HFFc6 (cell line): ENCODE data around the gene DMBX1. TPM values are rescaled to one million over a fixed set of nuclear protein-coding genes. Genes with fewer than 3 reads are reported as not detected.

Experiments
- DNase-seq: peaks from one replicate; pipeline ENCODE4 v3.0.0-alpha.2; 2018
- H3K27ac Mint-ChIP-seq: 2 replicates; pipeline ENCODE4 v1.8.0; 2020; ENCODE audit warnings: mild to moderate bottlenecking, mixed read lengths
- H3K27me3 Mint-ChIP-seq: 2 replicates; pipeline ENCODE4 v1.8.0; 2021; ENCODE audit warnings: mild to moderate bottlenecking, moderate library complexity, mixed read lengths; ENCODE audit not compliant: insufficient read depth
- H3K36me3 Mint-ChIP-seq: 2 replicates; pipeline ENCODE4 v1.8.0; 2021; ENCODE audit warnings: low read depth, mixed read lengths
- H3K4me1 Mint-ChIP-seq: 2 replicates; pipeline ENCODE4 v1.8.0; 2020; ENCODE audit warnings: low read depth, mixed read lengths
- H3K4me3 Mint-ChIP-seq: 2 replicates; pipeline ENCODE4 v1.8.0; 2020; ENCODE audit warnings: mild to moderate bottlenecking, moderate library complexity, mixed read lengths
- H3K9me3 Mint-ChIP-seq: 2 replicates; pipeline ENCODE4 v1.8.0; 2020; ENCODE audit warnings: mild to moderate bottlenecking, mixed read lengths
- total RNA-seq, 6 experiments: library from RNA; stranded (reverse); fragmentation: NEBNext Ultra II Directional; extraction: Animal tissue kit (Norgen Biotek cat#: 25700); gene quantifications; 2 replicates in 1 of 6; 3 replicates in 5 of 6; pipeline ENCODE4 v1.2.3, GENCODE V29; 2021
- TF ChIP-seq, protein P1 (sequence below): fragments of 200-600 bp; sonication (generic); IDR thresholded peaks from 2 replicates; pipeline ENCODE4 v1.5.0; 2021; ENCODE audit warnings: antibody characterized with exemption, mild to moderate bottlenecking

DMBX1 gene
- total RNA-seq, 6 experiments from 2014 or later, result not detected

DNA sequence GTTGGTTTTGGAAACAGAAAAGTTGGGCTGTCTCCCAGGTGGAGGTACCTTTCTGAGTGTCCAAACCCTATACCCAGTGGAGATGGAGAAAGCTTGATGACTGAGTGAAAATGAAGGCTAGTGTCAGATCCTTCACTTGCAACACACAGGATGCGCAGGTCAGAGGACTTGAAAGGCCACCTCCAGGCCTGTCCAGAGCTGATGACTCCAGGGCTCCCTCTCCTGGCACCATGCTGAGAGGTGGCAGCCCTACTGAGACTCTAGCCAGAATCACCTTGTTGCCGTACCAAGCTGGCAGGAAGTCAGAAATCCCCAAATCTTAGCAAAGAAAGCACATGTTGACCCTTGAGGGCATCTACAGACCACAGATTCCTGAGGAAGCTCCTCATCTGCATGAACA lies 45.4 kb downstream of the DMBX1 start:
- no peaks in the 10 kb centered on the region for H3K36me3 Mint-ChIP-seq
- H3K4me3 Mint-ChIP-seq, result no peak overlapping the region
- H3K27ac Mint-ChIP-seq, result no peak overlapping the region
- no peaks in the 10 kb centered on the region for H3K9me3 Mint-ChIP-seq
- H3K27me3 Mint-ChIP-seq, result peaks cover 41% of the 10 kb centered on the region
- no peak for DNase-seq
- TF ChIP-seq, protein P1, sequence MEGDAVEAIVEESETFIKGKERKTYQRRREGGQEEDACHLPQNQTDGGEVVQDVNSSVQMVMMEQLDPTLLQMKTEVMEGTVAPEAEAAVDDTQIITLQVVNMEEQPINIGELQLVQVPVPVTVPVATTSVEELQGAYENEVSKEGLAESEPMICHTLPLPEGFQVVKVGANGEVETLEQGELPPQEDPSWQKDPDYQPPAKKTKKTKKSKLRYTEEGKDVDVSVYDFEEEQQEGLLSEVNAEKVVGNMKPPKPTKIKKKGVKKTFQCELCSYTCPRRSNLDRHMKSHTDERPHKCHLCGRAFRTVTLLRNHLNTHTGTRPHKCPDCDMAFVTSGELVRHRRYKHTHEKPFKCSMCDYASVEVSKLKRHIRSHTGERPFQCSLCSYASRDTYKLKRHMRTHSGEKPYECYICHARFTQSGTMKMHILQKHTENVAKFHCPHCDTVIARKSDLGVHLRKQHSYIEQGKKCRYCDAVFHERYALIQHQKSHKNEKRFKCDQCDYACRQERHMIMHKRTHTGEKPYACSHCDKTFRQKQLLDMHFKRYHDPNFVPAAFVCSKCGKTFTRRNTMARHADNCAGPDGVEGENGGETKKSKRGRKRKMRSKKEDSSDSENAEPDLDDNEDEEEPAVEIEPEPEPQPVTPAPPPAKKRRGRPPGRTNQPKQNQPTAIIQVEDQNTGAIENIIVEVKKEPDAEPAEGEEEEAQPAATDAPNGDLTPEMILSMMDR, result peak; percentile 67
- peaks cover 4% of the 10 kb centered on the region for H3K4me1 Mint-ChIP-seq

GRCh38 chr1:46536527-46536926 lies 46.9 kb downstream of the DMBX1 start:
- no peak for DNase-seq
- no peak overlapping the region for H3K4me3 Mint-ChIP-seq
- H3K27ac Mint-ChIP-seq, result no peak overlapping the region

GRCh38 chr1:46537651-46538050 lies 48.0 kb downstream of the DMBX1 start:
- Mint-ChIP-seq H3K4me1 (peaks cover 10% of the 10 kb centered on the region), H3K9me3 (no peaks in the 10 kb centered on the region), H3K36me3 (no peaks in the 10 kb centered on the region), H3K4me3 (no peak overlapping the region), H3K27me3 (peaks cover 45% of the 10 kb centered on the region), H3K27ac (no peak overlapping the region)
- TF ChIP-seq, protein P1, result no peak
- no peak for DNase-seq

More at GRCh38 chr1:46536527-46536926, 46.9 kb downstream of the DMBX1 start:
- H3K27me3 Mint-ChIP-seq, result peaks cover 38% of the 10 kb centered on the region
- H3K9me3 Mint-ChIP-seq, result no peaks in the 10 kb centered on the region
- H3K36me3 Mint-ChIP-seq, result no peaks in the 10 kb centered on the region
- TF ChIP-seq, protein P1, result no peak
- peaks cover 10% of the 10 kb centered on the region for H3K4me1 Mint-ChIP-seq

DNA sequence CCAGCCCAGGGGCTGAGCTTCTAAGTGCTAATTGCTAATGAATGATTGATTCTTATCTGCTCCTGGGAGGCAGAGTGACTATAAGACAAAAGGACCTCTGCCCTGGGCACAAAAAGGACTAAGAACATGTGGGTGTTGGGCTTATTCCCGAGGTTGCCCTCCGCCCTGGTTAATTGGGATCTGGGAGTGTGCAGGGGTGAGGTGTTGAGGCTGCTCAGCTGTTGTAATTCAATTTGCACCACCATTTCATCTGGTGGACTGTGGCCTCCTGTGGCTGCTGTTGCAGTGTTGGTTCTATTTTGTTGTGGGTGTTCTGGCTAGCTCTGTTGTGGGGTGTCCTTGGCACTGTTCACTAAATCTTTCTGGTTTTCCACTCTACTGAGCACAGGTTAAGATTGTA lies 48.5 kb downstream of the DMBX1 start:
- no peak overlapping the region for H3K27ac Mint-ChIP-seq

More for the DNA sequence above, 48.5 kb downstream of the DMBX1 start:
- TF ChIP-seq, protein P1, result no peak
- Mint-ChIP-seq H3K27me3 (peaks cover 49% of the 10 kb centered on the region), H3K36me3 (no peaks in the 10 kb centered on the region), H3K4me1 (peaks cover 10% of the 10 kb centered on the region), H3K9me3 (no peaks in the 10 kb centered on the region), H3K4me3 (no peak overlapping the region)
- DNase-seq, result no peak

Other genes with a start within 250 kb of the DMBX1 start
- 10 to 100 TPM in 1 of 6 experiments, 1 to 10 TPM in 5; 3.8 to 10.9 (median 8.3) TPM for gene RAD54L, start 242.1 kb upstream of the DMBX1 start, total RNA-seq
- gene LRRC41, start 186.2 kb upstream of the DMBX1 start, total RNA-seq, result 100 to 1,000 TPM in 4 of 6 experiments, 10 to 100 TPM in 2; 93.9 to 118 (median 104) TPM
- gene UQCRH, start 186.1 kb upstream of the DMBX1 start, total RNA-seq, result 100 to 1,000 TPM; 211 to 274 (median 260) TPM
- 10 to 100 TPM; 14.8 to 17.2 (median 16.7) TPM for gene NSUN4, start 149.0 kb upstream of the DMBX1 start, total RNA-seq
- under 1 TPM; 0.17 to 0.75 (median 0.21) TPM for gene FAAH, start 95.5 kb upstream of the DMBX1 start, total RNA-seq
- gene KNCN, start 61.8 kb downstream of the DMBX1 start, total RNA-seq, result not detected
- 10 to 100 TPM; 18.0 to 24.3 (median 22.3) TPM for gene MKNK1, start 114.4 kb downstream of the DMBX1 start, total RNA-seq
- 1 to 10 TPM; 6.3 to 8.5 (median 7.2) TPM for gene MOB3C, start 127.0 kb downstream of the DMBX1 start, total RNA-seq
- gene ATPAF1, start 178.5 kb downstream of the DMBX1 start, total RNA-seq, result 10 to 100 TPM; 32.7 to 42.9 (median 41.5) TPM
- gene TEX38, start 182.0 kb downstream of the DMBX1 start, total RNA-seq, result under 1 TPM in 1 of 6 experiments, not detected in 5; 0.24 TPM
- 10 to 100 TPM; 60.6 to 69.7 (median 66.4) TPM for gene EFCAB14, start 229.3 kb downstream of the DMBX1 start, total RNA-seq